ENCODE measurements around the gene LAS1L.

Gene LAS1L

DNA sequence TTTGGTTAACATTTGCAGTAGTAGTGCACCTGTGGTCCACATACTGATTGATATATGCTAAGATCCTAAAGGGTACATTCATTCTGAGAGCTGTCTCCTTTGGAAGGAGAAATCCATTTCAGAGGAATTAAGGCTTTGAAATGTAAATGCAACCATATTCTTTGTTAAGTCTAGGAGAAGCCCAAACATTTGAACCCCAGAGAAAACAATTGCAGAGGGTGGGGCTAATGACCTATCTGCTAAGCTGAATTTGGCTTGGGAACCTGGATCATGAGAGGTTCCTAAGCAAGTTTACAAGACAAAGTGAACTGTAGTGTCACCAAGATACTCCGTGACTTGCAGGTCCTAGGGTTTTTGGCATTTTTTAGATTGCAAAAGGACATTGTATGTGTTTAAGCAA is 41.2 kb downstream of the LAS1L start:
- no peaks in the 10 kb centered on the region for H3K79me2 ChIP-seq (ENCODE audit: insufficient read depth, low read length)
- no peak overlapping the region for H3K9ac ChIP-seq (ENCODE audit: low read length)
- no peaks in the 10 kb centered on the region for H4K20me1 ChIP-seq (ENCODE audit: insufficient read depth, low read length)
- H3K36me3 ChIP-seq (ENCODE audit: insufficient read depth, low read length), result no peaks in the 10 kb centered on the region
- no peaks in the 10 kb centered on the region for H3F3A ChIP-seq (ENCODE audit: insufficient read depth, low read length)
- H3K4me2 ChIP-seq (ENCODE audit: low read length), result no peak overlapping the region
- no peak overlapping the region for H2AFZ ChIP-seq (ENCODE audit: low read length)
- no peak for TF ChIP-seq EZH2 (IDR thresholded peaks at IDR 0.05; ENCODE audit: borderline replicate concordance, low read length)
- TF ChIP-seq, protein P1, sequence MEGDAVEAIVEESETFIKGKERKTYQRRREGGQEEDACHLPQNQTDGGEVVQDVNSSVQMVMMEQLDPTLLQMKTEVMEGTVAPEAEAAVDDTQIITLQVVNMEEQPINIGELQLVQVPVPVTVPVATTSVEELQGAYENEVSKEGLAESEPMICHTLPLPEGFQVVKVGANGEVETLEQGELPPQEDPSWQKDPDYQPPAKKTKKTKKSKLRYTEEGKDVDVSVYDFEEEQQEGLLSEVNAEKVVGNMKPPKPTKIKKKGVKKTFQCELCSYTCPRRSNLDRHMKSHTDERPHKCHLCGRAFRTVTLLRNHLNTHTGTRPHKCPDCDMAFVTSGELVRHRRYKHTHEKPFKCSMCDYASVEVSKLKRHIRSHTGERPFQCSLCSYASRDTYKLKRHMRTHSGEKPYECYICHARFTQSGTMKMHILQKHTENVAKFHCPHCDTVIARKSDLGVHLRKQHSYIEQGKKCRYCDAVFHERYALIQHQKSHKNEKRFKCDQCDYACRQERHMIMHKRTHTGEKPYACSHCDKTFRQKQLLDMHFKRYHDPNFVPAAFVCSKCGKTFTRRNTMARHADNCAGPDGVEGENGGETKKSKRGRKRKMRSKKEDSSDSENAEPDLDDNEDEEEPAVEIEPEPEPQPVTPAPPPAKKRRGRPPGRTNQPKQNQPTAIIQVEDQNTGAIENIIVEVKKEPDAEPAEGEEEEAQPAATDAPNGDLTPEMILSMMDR (IDR thresholded peaks at IDR 0.05; ENCODE audit: low read length), result no peak
- no peak overlapping the region for H3K4me3 ChIP-seq (ENCODE audit: low read depth, low read length, poor library complexity, severe bottlenecking)
- no peaks in the 10 kb centered on the region for H3K4me1 ChIP-seq (ENCODE audit: insufficient read depth, low read length, severe bottlenecking)
- H3K9me3 ChIP-seq (ENCODE audit: low read length), result no peaks in the 10 kb centered on the region
- H3K27ac ChIP-seq (ENCODE audit: low read depth, low read length, poor library complexity, severe bottlenecking), result no peak overlapping the region
- no peaks in the 10 kb centered on the region for H3K27me3 ChIP-seq (ENCODE audit: insufficient read depth, low read length)
- H3K9me2 ChIP-seq (ENCODE audit: low read depth, low read length), result no peaks in the 10 kb centered on the region

DNA sequence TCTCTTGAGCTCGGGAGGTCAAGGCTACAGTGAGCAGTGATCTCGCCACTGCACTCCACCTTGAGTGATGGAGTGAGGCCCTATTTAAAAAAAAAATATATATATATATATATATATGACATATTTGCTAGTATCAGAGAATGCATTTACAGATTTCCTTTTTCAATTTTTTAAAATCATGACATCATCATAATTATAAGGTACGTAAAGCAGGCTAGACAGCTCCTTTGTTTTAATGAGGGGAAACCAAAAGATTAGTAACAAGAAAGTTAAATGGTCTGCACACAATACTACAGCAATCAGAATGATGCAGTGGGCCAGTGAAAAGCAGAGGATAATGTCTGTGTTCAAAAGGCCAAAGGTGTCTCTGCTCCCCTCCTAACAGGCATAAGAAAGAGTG is 43.0 kb downstream of the LAS1L start:
- TF ChIP-seq EZH2 (IDR thresholded peaks at IDR 0.05; ENCODE audit: borderline replicate concordance, low read length), result no peak
- TF ChIP-seq, protein P1 (IDR thresholded peaks at IDR 0.05; ENCODE audit: low read length), result no peak
- Histone ChIP-seq H3K9me2 (ENCODE audit: low read depth, low read length) (no peaks in the 10 kb centered on the region), H3K27me3 (ENCODE audit: insufficient read depth, low read length) (no peaks in the 10 kb centered on the region), H3K9me3 (ENCODE audit: low read length) (no peaks in the 10 kb centered on the region), H3K4me3 (ENCODE audit: low read depth, low read length, poor library complexity, severe bottlenecking) (no peak overlapping the region), H3K36me3 (ENCODE audit: insufficient read depth, low read length) (no peaks in the 10 kb centered on the region), H4K20me1 (ENCODE audit: insufficient read depth, low read length) (no peaks in the 10 kb centered on the region), H3K4me2 (ENCODE audit: low read length) (no peak overlapping the region), H2AFZ (ENCODE audit: low read length) (no peak overlapping the region), H3K27ac (ENCODE audit: low read depth, low read length, poor library complexity, severe bottlenecking) (no peak overlapping the region), H3F3A (ENCODE audit: insufficient read depth, low read length) (no peaks in the 10 kb centered on the region), H3K4me1 (ENCODE audit: insufficient read depth, low read length, severe bottlenecking) (no peaks in the 10 kb centered on the region), H3K9ac (ENCODE audit: low read length) (no peak overlapping the region), H3K79me2 (ENCODE audit: insufficient read depth, low read length) (no peaks in the 10 kb centered on the region)

DNA sequence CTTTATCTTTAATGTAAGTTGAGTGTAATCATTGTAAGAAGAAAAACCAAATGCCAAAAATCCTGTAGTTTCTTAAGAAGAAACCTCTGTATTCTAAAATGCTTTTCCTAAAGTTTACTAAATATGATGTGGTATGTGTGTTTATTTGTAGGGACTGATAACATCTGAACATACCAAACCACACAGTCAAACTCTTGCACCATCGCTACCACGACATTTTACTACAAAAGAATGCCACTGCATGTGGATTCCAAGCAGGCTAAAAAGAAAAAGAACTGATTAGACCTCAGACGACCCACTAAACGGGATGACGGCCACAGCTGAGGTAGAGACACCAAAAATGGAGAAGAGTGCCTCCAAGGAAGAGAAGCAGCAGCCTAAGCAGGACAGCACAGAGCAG is 46.1 kb downstream of the LAS1L start:
- H3K27me3 ChIP-seq (ENCODE audit: insufficient read depth, low read length), result no peaks in the 10 kb centered on the region
- H3K9me2 ChIP-seq (ENCODE audit: low read depth, low read length), result no peaks in the 10 kb centered on the region
- no peaks in the 10 kb centered on the region for H3K9me3 ChIP-seq (ENCODE audit: low read length)
- no peaks in the 10 kb centered on the region for H3K79me2 ChIP-seq (ENCODE audit: insufficient read depth, low read length)
- no peaks in the 10 kb centered on the region for H3K36me3 ChIP-seq (ENCODE audit: insufficient read depth, low read length)
- no peak overlapping the region for H3K27ac ChIP-seq (ENCODE audit: low read depth, low read length, poor library complexity, severe bottlenecking)
- H3K4me1 ChIP-seq (ENCODE audit: insufficient read depth, low read length, severe bottlenecking), result no peaks in the 10 kb centered on the region
- no peak overlapping the region for H3K4me3 ChIP-seq (ENCODE audit: low read depth, low read length, poor library complexity, severe bottlenecking)
- no peak overlapping the region for H2AFZ ChIP-seq (ENCODE audit: low read length)
- no peak overlapping the region for H3K9ac ChIP-seq (ENCODE audit: low read length)
- no peak overlapping the region for H3K4me2 ChIP-seq (ENCODE audit: low read length)
- H4K20me1 ChIP-seq (ENCODE audit: insufficient read depth, low read length), result no peaks in the 10 kb centered on the region
- no peaks in the 10 kb centered on the region for H3F3A ChIP-seq (ENCODE audit: insufficient read depth, low read length)
- TF ChIP-seq EZH2 (IDR thresholded peaks at IDR 0.05; ENCODE audit: borderline replicate concordance, low read length), result no peak
- TF ChIP-seq, protein P1 (IDR thresholded peaks at IDR 0.05; ENCODE audit: low read length), result no peak

Measured in OCI-LY1 (cell line).